ENCODE data around the gene GALNT2.

DNA sequence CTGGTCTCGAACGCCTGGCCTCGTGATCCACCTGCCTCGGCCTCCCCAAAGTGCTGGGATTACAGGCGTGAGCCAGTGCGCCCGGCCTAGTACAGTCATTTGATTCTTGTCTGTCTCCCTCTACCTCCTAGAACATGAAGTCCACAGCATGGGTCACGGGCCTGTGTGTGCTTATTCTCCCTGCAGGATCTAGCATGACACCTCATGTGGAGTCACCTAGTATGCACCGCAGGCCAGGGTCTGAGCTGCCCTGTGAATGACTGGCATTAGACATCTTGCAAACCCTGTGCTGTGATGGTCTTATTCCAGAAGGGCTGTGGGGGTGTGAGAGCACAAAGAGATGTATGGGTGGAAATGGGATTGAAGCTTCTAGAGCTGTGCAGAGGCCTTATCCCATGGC, 133.2 kb downstream of the GALNT2 start:
- TF ChIP-seq, protein P1, sequence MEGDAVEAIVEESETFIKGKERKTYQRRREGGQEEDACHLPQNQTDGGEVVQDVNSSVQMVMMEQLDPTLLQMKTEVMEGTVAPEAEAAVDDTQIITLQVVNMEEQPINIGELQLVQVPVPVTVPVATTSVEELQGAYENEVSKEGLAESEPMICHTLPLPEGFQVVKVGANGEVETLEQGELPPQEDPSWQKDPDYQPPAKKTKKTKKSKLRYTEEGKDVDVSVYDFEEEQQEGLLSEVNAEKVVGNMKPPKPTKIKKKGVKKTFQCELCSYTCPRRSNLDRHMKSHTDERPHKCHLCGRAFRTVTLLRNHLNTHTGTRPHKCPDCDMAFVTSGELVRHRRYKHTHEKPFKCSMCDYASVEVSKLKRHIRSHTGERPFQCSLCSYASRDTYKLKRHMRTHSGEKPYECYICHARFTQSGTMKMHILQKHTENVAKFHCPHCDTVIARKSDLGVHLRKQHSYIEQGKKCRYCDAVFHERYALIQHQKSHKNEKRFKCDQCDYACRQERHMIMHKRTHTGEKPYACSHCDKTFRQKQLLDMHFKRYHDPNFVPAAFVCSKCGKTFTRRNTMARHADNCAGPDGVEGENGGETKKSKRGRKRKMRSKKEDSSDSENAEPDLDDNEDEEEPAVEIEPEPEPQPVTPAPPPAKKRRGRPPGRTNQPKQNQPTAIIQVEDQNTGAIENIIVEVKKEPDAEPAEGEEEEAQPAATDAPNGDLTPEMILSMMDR (IDR thresholded peaks at IDR 0.05): no peak
- no peak for TF ChIP-seq EZH2 (IDR thresholded peaks at IDR 0.05; ENCODE audit: borderline replicate concordance, insufficient read depth, low read depth, low read length, poor library complexity, severe bottlenecking)
